Measurements from ENCODE around the gene PARP2.

PARP2 gene, protein sequence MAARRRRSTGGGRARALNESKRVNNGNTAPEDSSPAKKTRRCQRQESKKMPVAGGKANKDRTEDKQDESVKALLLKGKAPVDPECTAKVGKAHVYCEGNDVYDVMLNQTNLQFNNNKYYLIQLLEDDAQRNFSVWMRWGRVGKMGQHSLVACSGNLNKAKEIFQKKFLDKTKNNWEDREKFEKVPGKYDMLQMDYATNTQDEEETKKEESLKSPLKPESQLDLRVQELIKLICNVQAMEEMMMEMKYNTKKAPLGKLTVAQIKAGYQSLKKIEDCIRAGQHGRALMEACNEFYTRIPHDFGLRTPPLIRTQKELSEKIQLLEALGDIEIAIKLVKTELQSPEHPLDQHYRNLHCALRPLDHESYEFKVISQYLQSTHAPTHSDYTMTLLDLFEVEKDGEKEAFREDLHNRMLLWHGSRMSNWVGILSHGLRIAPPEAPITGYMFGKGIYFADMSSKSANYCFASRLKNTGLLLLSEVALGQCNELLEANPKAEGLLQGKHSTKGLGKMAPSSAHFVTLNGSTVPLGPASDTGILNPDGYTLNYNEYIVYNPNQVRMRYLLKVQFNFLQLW

GRCh38 chr14:20343092-20343861 is at the start of gene PARP2:
TSS of gene PARP2 (plus strand) at chr14:20343635. CDS start at chr14:20343642, 7 bp downstream.
- DNase-seq (ENCODE audit: low read depth), result peak; percentile 99
- no peak for TF ChIP-seq CTCF (IDR thresholded peaks at IDR 0.05; ENCODE audit: control insufficient read depth, insufficient read depth, low read depth, low read length, missing control alignments)
- H3K4me3 ChIP-seq (ENCODE audit: control insufficient read depth, low read depth, low read length), result peak within 1 kb of the TSS; percentile 66

DNA sequence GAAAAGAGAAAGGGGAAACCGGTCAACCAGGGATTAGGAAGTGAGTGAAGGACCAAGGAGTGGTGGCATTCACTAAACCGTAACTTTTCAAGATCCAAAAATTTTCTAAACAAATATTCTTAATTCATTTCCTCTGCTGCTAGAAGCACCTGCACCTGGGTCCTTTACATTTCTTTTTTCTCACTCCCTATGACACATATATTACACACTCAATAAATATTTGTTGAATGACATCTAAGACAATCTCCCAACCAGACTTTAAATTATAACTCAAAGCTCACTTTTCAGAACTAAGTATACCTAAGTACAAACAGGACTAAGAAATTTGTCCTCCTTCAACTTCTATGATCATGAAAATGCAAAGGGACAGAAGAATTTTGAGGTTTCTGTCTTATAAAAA is 48.8 kb upstream of the PARP2 start:
- DNase-seq (ENCODE audit: low read depth), result no peak
- no peak overlapping the region for H3K4me3 ChIP-seq (ENCODE audit: control insufficient read depth, low read depth, low read length)
- TF ChIP-seq CTCF (IDR thresholded peaks at IDR 0.05; ENCODE audit: control insufficient read depth, insufficient read depth, low read depth, low read length, missing control alignments), result no peak

DNA sequence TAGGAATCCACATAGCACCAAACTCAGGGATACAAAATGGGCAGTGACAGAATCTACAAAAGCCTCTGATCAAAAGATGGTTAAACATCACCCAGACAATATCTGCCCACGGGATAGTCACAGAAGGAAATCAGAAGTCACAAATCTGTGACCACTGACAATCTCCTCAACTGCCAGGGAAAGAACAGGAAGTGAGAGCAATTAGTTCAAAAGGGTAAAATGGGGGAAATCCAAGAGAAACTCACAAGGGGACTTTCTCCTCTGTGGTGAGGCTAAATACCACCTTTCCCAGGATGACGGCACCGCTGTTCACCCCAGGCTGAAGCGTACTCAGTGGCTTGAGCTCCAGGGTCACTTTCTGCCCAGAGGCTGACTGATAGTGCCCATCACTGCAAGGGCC is 48.4 kb upstream of the PARP2 start:
- no peak for DNase-seq (ENCODE audit: low read depth)
- no peak overlapping the region for H3K4me3 ChIP-seq (ENCODE audit: control insufficient read depth, low read depth, low read length)
- no peak for TF ChIP-seq CTCF (IDR thresholded peaks at IDR 0.05; ENCODE audit: control insufficient read depth, insufficient read depth, low read depth, low read length, missing control alignments)

DNA sequence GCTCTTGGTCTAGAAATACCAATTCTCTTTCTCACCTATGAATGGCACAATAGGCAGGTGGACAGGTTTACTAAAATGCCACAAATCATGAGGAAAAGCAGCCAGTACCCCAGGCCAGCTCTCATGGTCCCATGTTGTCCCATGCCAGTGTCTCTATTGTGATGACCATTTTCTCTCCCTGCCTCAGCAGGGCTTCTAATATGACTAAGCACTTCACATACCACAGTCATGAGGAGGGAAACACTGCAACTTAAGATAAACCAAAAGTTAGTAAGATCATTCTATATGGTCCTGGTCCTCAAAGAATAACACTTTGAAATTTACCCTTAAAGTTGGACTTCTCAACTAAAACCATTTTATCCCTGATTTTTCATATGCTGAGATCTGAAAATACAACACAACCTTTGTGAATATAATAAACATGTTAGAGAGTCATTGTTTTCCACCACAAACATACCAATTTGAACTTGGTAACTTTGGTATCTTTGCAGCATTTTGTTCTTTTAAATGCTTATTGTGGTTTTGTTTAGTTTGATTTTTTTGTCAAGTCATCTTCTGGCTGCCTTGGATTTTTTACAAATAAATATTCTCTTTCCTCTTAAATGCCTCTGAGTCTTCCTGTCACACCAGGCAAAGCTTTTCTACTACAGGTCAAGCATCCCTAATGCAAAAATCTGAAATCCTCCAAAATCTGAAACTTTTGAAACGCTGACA is 41.2 kb upstream of the PARP2 start:
- no peak for TF ChIP-seq CTCF (IDR thresholded peaks at IDR 0.05; ENCODE audit: control insufficient read depth, insufficient read depth, low read depth, low read length, missing control alignments)
- DNase-seq (ENCODE audit: low read depth), result no peak

DNA sequence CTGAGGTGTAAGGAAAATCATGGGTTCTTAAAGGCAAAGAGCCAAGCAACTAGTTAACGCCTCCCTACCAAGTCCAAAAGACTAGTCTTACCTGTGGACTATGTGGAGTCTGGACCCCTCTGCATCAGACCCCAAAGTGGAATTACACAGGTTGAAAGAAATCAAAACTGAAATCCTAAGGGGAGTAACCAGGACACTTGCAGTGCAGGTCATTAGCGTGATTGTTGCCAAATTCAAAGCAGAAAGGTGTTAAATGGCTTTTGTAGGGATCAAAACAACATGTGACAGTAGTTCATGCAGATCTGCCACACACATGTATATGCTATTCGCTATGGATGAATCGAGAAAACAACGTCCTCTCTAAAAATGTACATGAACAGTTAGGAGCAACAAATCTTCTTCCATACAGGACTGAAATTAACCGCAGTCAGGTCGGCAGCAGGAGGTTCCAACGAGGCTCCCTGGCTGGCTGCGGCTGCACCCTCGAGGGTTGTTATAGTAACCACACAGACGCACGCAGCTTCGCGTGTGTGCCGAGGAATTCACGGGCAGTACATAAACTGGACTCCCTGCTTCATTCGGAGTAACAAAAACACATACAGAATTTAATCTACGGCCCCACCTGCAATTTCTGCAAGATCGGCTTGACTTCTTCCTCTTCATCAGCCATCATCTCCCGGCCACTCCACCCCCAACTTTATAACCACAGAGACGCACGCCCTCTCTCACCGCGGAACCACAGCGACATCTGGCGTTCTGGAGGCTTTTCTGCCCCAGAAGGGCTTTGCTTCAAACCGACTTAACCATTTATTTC is 38.0 kb upstream of the PARP2 start, which contains the start of gene TTC5:
Gene TTC5, minus strand, starts transcription at position 687 of the 814 bp plus-strand sequence. Its CDS starts 14 bp downstream, at position 673.
- peak within 1 kb of the TSS; percentile 72 for H3K4me3 ChIP-seq (ENCODE audit: control insufficient read depth, low read depth, low read length)
- TF ChIP-seq CTCF (IDR thresholded peaks at IDR 0.05; ENCODE audit: control insufficient read depth, insufficient read depth, low read depth, low read length, missing control alignments), result peak; percentile 96
- peak; percentile 60 for DNase-seq (ENCODE audit: low read depth)

More for the DNA sequence above, 41.2 kb upstream of the PARP2 start:
- H3K4me3 ChIP-seq (ENCODE audit: control insufficient read depth, low read depth, low read length), result no peak overlapping the region

Measured in AG09309 (cell line).